T-helper 1 cell treated with Interleukin-12 subunit alpha and Interleukin-12 subunit beta and Interleukin-4 antibody, amounts not matched to agents 30 μg/mL and 1 μg/mL, for 36 hours (primary cell): ENCODE results near the gene ASIP.
A peak's percentile ranks its signal among the peaks of the same experiment; 100 is the strongest.

ENCODE experiments used
- H3K27ac Mint-ChIP-seq: one replicate; pipeline ENCODE4 v1.8.0; 2021; ENCODE audit warnings: mild to moderate bottlenecking, mixed read lengths
- H3K27me3 Mint-ChIP-seq: one replicate; pipeline ENCODE4 v1.8.0; 2021; ENCODE audit warnings: low read depth, mixed read lengths
- H3K36me3 Mint-ChIP-seq: one replicate; pipeline ENCODE4 v1.8.0; 2021; ENCODE audit warnings: low read depth, mixed read lengths
- H3K4me1 Mint-ChIP-seq: one replicate; pipeline ENCODE4 v1.8.0; 2021; ENCODE audit warnings: low read depth, mixed read lengths
- H3K4me3 Mint-ChIP-seq: one replicate; pipeline ENCODE4 v1.8.0; 2021; ENCODE audit warnings: mild to moderate bottlenecking, moderate library complexity, mixed read lengths
- H3K9me3 Mint-ChIP-seq: one replicate; pipeline ENCODE4 v1.8.0; 2021; ENCODE audit warnings: mixed read lengths

The ASIP gene

GRCh38 chr20:34302312-34302722, 61.1 kb downstream of the ASIP start:
- Mint-ChIP-seq H3K27ac (peak overlapping the region; percentile 85), H3K36me3 (no peaks in the 10 kb centered on the region), H3K9me3 (no peaks in the 10 kb centered on the region), H3K4me3 (peak overlapping the region; percentile 86), H3K27me3 (no peaks in the 10 kb centered on the region), H3K4me1 (peaks cover 19% of the 10 kb centered on the region)

GRCh38 chr20:34302723-34303533, 61.7 kb downstream of the ASIP start, which contains the start of gene AHCY:
Gene AHCY (minus strand): TSS chr20:34303355. CDS start chr20:34303270, 85 bp downstream.
- H3K36me3 Mint-ChIP-seq, result no peaks in the 10 kb centered on the region
- peaks cover 19% of the 10 kb centered on the region for H3K4me1 Mint-ChIP-seq
- H3K27me3 Mint-ChIP-seq, result no peaks in the 10 kb centered on the region
- no peaks in the 10 kb centered on the region for H3K9me3 Mint-ChIP-seq
- H3K27ac Mint-ChIP-seq, result peak within 1 kb of the TSS; percentile 92
- peak within 1 kb of the TSS; percentile 88 for H3K4me3 Mint-ChIP-seq

- Mint-ChIP-seq H3K9me3 (no peaks in the 10 kb centered on the region), H3K4me1 (peaks cover 19% of the 10 kb centered on the region), H3K27me3 (peaks cover 4% of the 10 kb centered on the region), H3K4me3 (no peak overlapping the region), H3K36me3 (no peaks in the 10 kb centered on the region), H3K27ac (no peak overlapping the region)
Measured at GRCh38 chr20:34305333-34306230, 64.4 kb downstream of the ASIP start.

DNA sequence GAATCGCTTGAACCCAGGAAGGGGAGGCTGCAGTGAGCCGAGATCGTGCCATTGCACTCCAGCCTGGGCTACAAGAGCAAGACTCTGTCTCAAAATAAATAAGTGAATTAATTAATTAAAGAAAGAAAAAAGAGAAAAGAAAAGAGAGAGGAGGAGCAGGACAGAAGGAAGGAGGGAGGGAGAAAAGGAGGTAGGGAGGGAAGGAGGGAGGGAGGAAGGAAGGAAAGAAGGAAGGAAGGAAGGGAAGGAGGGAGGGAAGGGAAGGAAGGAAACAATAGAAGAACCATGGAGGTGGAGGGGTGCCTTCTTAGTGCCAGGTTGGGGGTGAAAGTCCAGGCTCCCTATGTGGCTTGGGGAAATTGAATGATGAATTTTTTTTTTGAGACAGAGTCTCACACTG, 68.5 kb downstream of the ASIP start:
- H3K4me1 Mint-ChIP-seq, result peaks cover 10% of the 10 kb centered on the region
- H3K4me3 Mint-ChIP-seq, result no peak overlapping the region
- H3K27ac Mint-ChIP-seq, result no peak overlapping the region
- H3K27me3 Mint-ChIP-seq, result peaks cover 23% of the 10 kb centered on the region
- H3K9me3 Mint-ChIP-seq, result no peaks in the 10 kb centered on the region
- H3K36me3 Mint-ChIP-seq, result no peaks in the 10 kb centered on the region

DNA sequence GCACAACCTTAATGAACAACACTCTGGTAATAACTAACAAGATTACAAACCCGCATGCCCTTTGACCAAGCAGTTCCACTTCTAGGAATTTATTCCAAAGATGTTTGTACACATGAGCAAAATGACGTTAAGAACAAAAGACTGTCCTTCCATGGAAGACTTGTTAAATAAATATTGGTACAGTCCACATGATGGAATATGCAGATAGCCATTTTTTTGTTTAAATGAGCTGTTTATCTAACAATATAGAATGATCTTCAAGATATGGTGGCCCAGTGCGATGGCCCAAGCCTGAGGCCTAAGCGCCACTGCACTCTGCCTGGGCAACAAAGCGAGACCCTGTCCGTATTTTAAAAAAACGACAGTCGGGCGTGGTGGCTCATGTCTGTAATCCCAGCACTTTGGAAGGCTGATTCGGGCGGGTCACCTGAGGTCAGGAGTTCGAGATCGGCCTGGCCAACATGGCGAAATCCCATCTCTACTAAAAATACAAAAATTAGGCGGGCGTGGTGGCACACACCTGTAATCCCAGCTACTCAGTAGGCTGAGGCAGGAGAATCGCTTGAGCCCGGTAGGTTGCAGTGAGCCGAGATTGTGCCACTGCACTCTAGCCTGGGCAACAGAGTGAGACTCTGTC, 69.4 kb downstream of the ASIP start:
- no peaks in the 10 kb centered on the region for H3K9me3 Mint-ChIP-seq
- peaks cover 10% of the 10 kb centered on the region for H3K4me1 Mint-ChIP-seq
- no peak overlapping the region for H3K4me3 Mint-ChIP-seq

GRCh38 chr20:34311118-34312023, 70.1 kb downstream of the ASIP start:
- H3K27me3 Mint-ChIP-seq, result peaks cover 23% of the 10 kb centered on the region
- H3K36me3 Mint-ChIP-seq, result no peaks in the 10 kb centered on the region
- H3K4me3 Mint-ChIP-seq, result no peak overlapping the region
- H3K9me3 Mint-ChIP-seq, result no peaks in the 10 kb centered on the region
- H3K4me1 Mint-ChIP-seq, result peaks cover 10% of the 10 kb centered on the region
- H3K27ac Mint-ChIP-seq, result no peak overlapping the region

More for the DNA sequence above, 69.4 kb downstream of the ASIP start:
- peaks cover 23% of the 10 kb centered on the region for H3K27me3 Mint-ChIP-seq
- no peaks in the 10 kb centered on the region for H3K36me3 Mint-ChIP-seq
- H3K27ac Mint-ChIP-seq, result no peak overlapping the region

DNA sequence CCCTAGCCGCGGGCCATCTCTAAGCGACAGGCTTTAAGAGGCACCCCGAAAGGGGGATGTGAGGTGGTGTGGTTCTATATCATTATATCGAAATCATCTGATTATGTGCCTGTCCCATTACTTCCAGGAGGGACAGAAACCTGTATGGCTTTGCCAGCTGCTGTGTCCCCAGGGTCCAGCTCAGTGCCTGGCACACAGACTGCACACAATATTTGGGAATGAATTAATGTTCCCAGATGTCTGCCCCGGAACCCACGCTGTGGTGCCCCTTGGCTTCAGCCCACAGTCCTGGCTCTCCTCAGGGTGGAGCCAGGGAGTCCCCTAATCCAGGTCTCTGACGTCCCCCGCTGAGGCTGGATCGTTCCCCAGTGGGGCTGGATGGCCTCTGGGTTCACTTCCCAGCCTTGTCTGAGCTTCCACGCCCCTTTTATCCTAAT, 70.8 kb downstream of the ASIP start:
- no peak overlapping the region for H3K4me3 Mint-ChIP-seq
- H3K27ac Mint-ChIP-seq, result no peak overlapping the region
- no peaks in the 10 kb centered on the region for H3K36me3 Mint-ChIP-seq
- H3K9me3 Mint-ChIP-seq, result no peaks in the 10 kb centered on the region
- peaks cover 10% of the 10 kb centered on the region for H3K4me1 Mint-ChIP-seq
- H3K27me3 Mint-ChIP-seq, result peaks cover 23% of the 10 kb centered on the region

DNA sequence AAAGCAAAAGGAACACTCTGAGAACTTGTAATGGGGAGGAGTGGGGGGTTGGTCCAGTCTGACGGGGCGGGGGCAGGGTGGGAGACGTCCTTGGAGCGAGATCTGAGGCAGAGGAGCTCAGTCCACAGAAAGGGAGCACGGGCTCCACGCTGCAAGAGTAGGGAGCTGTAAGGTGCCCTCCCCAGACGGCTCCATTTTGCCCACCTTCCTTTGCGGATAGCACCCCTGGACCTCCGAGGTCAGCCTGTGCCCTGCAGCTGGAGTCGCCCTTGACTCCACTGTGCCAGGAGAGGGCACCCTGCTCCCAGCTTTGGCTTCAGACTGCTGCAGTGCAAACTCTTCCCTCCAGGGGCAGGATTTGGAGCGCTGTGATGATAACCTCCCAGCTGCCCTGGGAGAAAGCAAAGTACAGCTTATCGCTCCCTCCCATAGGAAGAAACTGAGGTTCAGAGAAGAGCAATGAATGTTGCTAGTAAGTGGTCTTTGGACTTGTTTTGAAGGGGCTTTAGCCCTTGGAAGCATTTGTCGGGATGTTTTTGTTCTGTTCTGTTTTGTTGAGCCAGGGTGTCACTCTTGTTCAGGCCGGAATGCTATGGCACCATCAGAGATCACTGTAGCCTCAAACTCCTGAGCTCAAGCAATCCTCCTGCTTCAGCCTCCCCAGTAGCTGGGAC, 71.5 kb downstream of the ASIP start:
- H3K4me1 Mint-ChIP-seq, result peaks cover 10% of the 10 kb centered on the region
- H3K9me3 Mint-ChIP-seq, result no peaks in the 10 kb centered on the region
- no peaks in the 10 kb centered on the region for H3K36me3 Mint-ChIP-seq
- H3K27me3 Mint-ChIP-seq, result peaks cover 23% of the 10 kb centered on the region
- H3K27ac Mint-ChIP-seq, result no peak overlapping the region
- H3K4me3 Mint-ChIP-seq, result peak overlapping the region; percentile 51

- Mint-ChIP-seq H3K9me3 (no peaks in the 10 kb centered on the region), H3K27me3 (peaks cover 32% of the 10 kb centered on the region), H3K4me1 (peaks cover 10% of the 10 kb centered on the region), H3K36me3 (no peaks in the 10 kb centered on the region), H3K27ac (no peak overlapping the region), H3K4me3 (no peak overlapping the region)
Measured at GRCh38 chr20:34315236-34315635, 74.0 kb downstream of the ASIP start.

GRCh38 chr20:34316196-34316814, 75.1 kb downstream of the ASIP start:
- H3K27me3 Mint-ChIP-seq, result peaks cover 29% of the 10 kb centered on the region
- H3K9me3 Mint-ChIP-seq, result no peaks in the 10 kb centered on the region
- no peak overlapping the region for H3K4me3 Mint-ChIP-seq
- no peaks in the 10 kb centered on the region for H3K36me3 Mint-ChIP-seq
- H3K27ac Mint-ChIP-seq, result no peak overlapping the region
- H3K4me1 Mint-ChIP-seq, result peaks cover 10% of the 10 kb centered on the region
